HepG2 (cell line): Measurements from ENCODE around the gene TMEM38B. TPM values are rescaled to one million over a fixed set of nuclear protein-coding genes. Genes with fewer than 3 reads are reported as not detected.

ENCODE experiments used
- AKAP8 ChIP-seq: sonication (generic); formaldehyde crosslinking; IDR thresholded peaks from 2 replicates; pipeline ENCODE4 v1.5.1; 2020; ENCODE audit warnings: mild to moderate bottlenecking, missing genetic modification reagents
- NR2C2 ChIP-seq: sonication (generic); formaldehyde crosslinking; IDR thresholded peaks from 2 replicates; pipeline ENCODE4 v1.4.0; 2020; ENCODE audit warnings: missing genetic modification reagents, mild to moderate bottlenecking, moderate library complexity, borderline replicate concordance
- POGK ChIP-seq: sonication (generic); formaldehyde crosslinking; conservative IDR thresholded peaks from 2 replicates; pipeline ENCODE4 v1.8.0; 2022; ENCODE audit warnings: mild to moderate bottlenecking, moderate library complexity, missing genetic modification reagents
- ZNF318 ChIP-seq: sonication (generic); formaldehyde crosslinking; IDR thresholded peaks from 2 replicates; pipeline ENCODE4 v1.4.0; 2020; ENCODE audit warnings: mild to moderate bottlenecking, missing genetic modification reagents
- ZNF7 ChIP-seq: IDR thresholded peaks from 2 replicates; pipeline ENCODE4 v1.6.1; 2016; ENCODE audit warnings: missing biosample characterization, missing genetic modification reagents
- polyA plus RNA-seq, 8 experiments: library from polyadenylated mRNA; depleted of rRNA in 3 of 8; stranded (reverse) in 7 of 8; unstranded in 1 of 8; fragments of >200 nt; fragmentation: Illumina TruSeq in 4 of 8; extraction: Trizol in 4 of 8; gene quantifications; 2 replicates each; pipeline versions ENCODE4 v1.2.1 to v1.2.3, GENCODE V29; 2011 to 2016; ENCODE audit warnings: low read depth in 4 of 8, missing spikeins in 1 of 8, mixed read lengths in 1 of 8; ENCODE audit not compliant: insufficient read depth in 1 of 8
- total RNA-seq, 5 experiments: library from RNA; depleted of rRNA; stranded (reverse); fragments of >200 nt; fragmentation: Illumina TruSeq; extraction: Trizol; gene quantifications; 2 replicates each; pipeline ENCODE4 v1.2.3, GENCODE V29; 2016; ENCODE audit warnings: low read depth in 1 of 5

The TMEM38B gene
- total and polyA plus RNA-seq, 2 of the 13 experiments (the other 11 are each of a cell fraction or from before 2014, with no cell fraction given) = 13.4 to 32.4 TPM

GRCh38 chr9:105696219-105696793, 2.0 kb downstream of the TMEM38B start (continued):
- TF ChIP-seq POGK (CRISPR knock-in tag) (no peak), ZNF318 (CRISPR knock-in tag) (no peak), AKAP8 (CRISPR knock-in tag) (no peak), NR2C2 (CRISPR knock-in tag) (no peak), ZNF7 (CRISPR knock-in tag) (no peak)
